Lower lobe of right lung (tissue), 2 donors: ENCODE results near the gene SPATA46. TPM values are rescaled to one million over a fixed set of nuclear protein-coding genes. Genes with fewer than 3 reads are reported as not detected.

Experiments
- ATAC-seq, 2 donors: fragments of 200-7000 bp; cut with Tn5 transposase; one replicate each; pipeline ENCODE4 v1.9.1; 2020 to 2022; ENCODE audit warnings: mild to moderate bottlenecking in 2 of 2, moderate library complexity in 2 of 2
- DNase-seq: peaks from one replicate; pipeline ENCODE4 v3.0.0-alpha.2; 2020
- H3K27ac ChIP-seq: fragments of 200-600 bp; one replicate; pipeline ENCODE4 v1.8.0; 2022
- H3K27me3 ChIP-seq: fragments of 200-600 bp; one replicate; pipeline ENCODE4 v1.8.0; 2022; ENCODE audit warnings: low read depth
- H3K36me3 ChIP-seq: fragments of 200-600 bp; one replicate; pipeline ENCODE4 v1.8.0; 2022; ENCODE audit warnings: mild to moderate bottlenecking
- H3K4me1 ChIP-seq: fragments of 200-600 bp; one replicate; pipeline ENCODE4 v1.8.0; 2022
- H3K4me3 ChIP-seq: fragments of 200-600 bp; one replicate; pipeline ENCODE4 v1.8.0; 2022; ENCODE audit warnings: mild to moderate bottlenecking
- H3K9me3 ChIP-seq: fragments of 200-600 bp; one replicate; pipeline ENCODE4 v1.8.0; 2022
- CTCF ChIP-seq: fragments of 200-600 bp; IDR thresholded peaks from one replicate; pipeline ENCODE4 v1.8.0; 2022; ENCODE audit warnings: antibody characterized with exemption, mild to moderate bottlenecking
- intact Hi-C: fragments of 100-400 bp; cut with DNase I; formaldehyde crosslinking; loops from one replicate; pipeline ENCODE4 v1.11.0; 2022
- microRNA-seq: library from miRNA; unstranded; fragments of <30 nt; microRNA quantifications from one replicate; pipeline ENCODE4 v1.2.0, GENCODE V29; 2020; ENCODE audit warnings: borderline number of aligned reads
- total RNA-seq: library from RNA; stranded (reverse); fragmentation: NEBNext Ultra II Directional; extraction: Animal tissue kit (Norgen Biotek cat#: 25700); gene quantifications from one replicate; pipeline ENCODE4 v1.2.1, GENCODE V29; 2021
- donor health status: DM: no; HTN: yes; CAD: no; lungs with severe emphysema.

Gene SPATA46
- total RNA-seq, 1 donor from 2014 or later, result not detected

DNA sequence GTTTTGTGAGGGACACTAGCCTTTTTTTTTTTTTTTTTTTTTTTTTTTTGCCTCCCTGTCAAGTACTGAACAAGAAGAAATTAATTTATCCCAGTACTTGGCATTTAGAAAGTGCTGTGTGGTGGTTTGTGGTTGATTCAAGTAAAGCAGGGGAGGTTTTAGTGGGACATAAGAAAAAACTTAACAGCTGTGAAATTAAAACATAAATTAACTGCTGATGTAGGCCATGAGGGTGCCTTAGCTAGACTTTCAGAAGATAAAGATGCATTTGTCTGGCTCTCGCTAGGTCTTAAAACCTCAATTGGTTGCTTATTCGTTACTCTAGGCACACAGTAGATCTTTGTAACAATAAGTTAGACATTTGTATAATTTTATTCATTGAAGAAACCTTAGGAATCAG, 52.3 kb downstream of the SPATA46 start:
- TF ChIP-seq CTCF, result no peak
- no peaks in the 10 kb centered on the region for H3K9me3 ChIP-seq

More for the DNA sequence above, 52.3 kb downstream of the SPATA46 start:
- intact Hi-C loops, result no loop called here
- H3K27ac ChIP-seq, result no peak overlapping the region
- H3K36me3 ChIP-seq, result no peaks in the 10 kb centered on the region
- no peaks in the 10 kb centered on the region for H3K27me3 ChIP-seq
- no peak for DNase-seq
- no peaks in the 10 kb centered on the region for H3K4me1 ChIP-seq
- no peak for ATAC-seq
- H3K4me3 ChIP-seq, result no peak overlapping the region

Small RNAs within 50 kb of the gene (microRNA-seq; reads per million reads assigned to microRNA genes)
- not detected for gene MIR556

Other genes with a start within 250 kb of the SPATA46 start
- gene C1orf226, start 4.9 kb upstream of the SPATA46 start, total RNA-seq, result 6.3 TPM
- gene SH2D1B, start 35.3 kb upstream of the SPATA46 start, total RNA-seq, result 1.9 TPM
- gene UHMK1, start 121.0 kb upstream of the SPATA46 start, total RNA-seq, result 56.4 TPM
- gene UAP1, start 184.9 kb upstream of the SPATA46 start, total RNA-seq, result 29.4 TPM